Amniotic epithelial cell (primary cell): ENCODE data around the gene CRIP1.

ENCODE experiments used
- DNase-seq: peaks from one replicate; pipeline ENCODE4 v3.0.0-alpha.2; 2010; ENCODE audit warnings: low read depth

The CRIP1 gene

DNA sequence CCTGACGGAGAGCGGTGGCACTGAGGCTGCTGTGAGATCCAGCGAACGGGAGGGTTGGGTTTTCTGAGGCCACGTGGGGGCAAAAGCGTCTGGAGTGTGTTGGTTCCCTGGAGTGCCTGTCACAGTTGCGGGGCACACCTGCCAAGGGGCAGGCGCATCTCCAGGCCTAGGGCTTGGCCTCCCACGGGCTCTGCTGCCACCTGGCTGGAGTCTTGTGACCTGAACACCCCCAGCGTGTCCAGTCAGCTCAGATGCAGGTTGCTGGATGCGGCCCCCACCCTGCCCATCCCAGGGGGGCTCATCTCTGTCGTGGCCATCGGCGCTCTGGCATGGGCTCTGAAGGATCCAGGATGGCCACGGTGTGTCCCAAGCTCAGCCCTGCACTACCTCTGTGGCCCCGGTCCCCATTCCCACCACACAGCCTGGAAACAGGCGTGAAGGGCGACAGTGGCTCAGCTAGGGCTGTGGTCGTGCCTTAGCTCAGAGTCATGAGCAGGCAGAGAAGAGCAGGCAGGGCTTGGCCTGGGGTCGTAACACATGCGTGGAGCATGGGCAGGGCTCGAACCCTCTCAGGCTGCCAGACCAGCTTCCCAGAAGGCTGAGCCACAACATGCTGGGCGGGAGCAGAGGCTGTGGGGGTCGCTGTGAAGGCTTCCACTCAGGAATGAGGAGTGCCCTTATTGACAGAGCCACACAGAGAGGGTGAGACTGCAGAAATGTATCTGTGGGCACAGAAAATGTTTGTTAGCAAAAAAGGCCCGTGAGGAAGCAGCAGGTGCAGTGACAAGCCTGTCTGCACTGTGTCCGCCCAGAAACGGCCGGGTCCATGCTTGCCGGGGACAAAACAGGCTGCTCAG, 35.6 kb upstream of the CRIP1 start:
- DNase-seq = no peak

DNA sequence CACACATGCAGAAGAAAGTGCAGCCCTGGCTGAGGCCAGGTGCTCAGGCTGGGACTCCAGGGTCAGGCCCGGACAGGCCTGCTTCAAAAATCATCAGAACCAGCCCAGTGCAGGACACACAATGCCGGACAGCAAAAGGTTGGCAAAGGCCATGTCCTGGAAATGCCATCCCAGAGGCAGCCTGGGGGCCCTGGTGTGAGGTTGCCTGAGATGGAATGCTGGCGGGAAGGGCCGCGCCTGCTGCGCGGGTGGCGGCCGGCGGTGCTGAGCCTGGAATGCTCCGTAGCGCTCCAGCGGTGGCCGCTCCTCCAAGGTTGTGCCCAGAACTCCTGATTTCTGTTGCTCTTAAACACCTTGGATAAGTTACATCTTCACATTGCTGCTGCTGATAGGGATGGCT, 33.7 kb upstream of the CRIP1 start:
- DNase-seq = no peak

DNA sequence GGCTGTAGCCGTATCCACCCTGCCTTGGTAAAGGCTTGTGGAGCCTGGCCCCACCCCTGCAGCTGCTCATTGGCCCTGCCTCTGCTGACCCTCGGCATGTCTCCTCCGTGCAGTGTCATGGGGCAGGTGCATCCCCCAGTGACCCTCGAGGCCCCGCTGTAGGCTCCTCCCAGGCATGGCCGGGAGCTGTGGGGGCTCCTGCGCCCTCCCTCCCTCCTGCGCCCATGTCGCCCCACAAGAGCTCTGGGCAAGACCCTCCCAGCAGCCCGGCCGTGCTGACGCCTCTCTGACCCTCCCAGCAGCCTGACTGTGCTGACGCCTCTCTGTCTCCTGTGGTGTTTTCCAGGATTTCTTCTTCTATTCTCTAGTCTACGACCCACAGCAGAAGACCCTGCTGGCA, 32.8 kb upstream of the CRIP1 start:
- no peak for DNase-seq

DNA sequence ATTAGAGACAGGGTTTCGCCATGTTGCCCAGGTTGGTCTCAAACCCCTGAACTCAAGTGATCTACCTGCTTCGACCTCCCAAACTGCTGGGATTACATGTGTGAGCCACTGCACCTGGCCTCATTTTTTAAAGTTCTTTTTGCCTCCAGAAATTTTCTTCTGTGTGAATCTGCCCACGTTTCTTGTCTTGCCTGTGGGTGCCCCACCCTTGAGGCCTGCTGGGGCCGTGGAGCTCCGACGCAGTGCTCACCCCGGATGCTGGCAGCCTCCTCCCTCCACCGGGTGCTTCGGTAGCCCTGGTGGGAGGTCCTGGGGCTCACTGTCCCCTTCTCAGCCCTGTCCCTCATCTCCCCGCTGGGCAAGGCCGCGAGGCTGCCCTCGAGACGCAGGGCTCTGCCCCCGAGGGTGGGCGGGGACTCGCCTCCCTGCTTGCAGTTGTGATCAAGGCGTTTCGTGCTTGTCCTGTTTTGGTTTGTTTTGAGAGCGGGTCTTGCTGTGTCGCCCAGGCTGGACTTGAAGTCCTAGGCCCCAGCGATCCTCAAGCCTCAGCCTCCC, 31.5 kb upstream of the CRIP1 start:
- DNase-seq = no peak

DNA sequence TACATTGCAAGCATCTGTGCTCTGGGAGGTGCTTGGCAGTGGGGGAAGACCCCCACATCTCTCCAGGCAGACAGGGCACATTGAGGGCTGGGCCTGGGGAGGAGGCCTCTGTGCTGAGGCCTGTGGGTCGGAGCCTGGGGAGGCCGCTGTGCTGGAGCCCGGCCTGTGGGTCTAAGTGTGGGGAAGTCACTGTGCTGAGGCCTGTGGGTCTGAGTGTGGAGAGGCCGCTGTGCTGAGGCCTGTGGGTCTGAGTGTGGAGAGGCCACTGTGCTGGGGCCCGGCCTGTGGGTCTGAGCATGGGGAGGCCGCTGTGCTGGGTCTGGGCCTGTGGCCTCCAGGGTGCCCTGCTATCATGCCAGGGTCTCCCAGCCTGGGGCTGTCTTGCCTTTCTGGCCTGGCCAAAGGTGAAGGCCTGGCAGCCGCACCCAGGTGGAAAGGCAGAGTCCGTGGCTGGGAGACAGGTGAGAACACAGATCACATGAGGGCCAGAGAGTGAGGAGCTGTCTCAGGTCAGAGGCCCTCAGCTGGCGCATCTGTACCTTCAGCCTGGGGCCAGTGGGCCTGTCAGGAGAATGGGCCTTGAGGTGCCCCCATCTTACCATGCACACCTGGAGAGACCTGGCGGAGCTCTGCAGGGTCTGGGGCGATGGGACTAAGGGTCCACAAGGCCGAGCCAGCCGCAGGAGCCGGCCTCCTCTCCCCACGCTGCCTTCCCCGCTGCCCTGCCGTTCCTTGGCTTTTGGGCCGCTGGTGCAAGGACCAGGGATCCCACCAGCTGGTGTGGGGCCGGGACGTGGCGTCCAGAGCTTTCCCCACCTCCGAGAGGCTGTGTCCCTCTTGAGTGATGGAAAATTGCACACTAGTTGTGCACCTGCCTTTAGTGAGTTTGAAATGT, 30.7 kb upstream of the CRIP1 start:
- DNase-seq = no peak

DNA sequence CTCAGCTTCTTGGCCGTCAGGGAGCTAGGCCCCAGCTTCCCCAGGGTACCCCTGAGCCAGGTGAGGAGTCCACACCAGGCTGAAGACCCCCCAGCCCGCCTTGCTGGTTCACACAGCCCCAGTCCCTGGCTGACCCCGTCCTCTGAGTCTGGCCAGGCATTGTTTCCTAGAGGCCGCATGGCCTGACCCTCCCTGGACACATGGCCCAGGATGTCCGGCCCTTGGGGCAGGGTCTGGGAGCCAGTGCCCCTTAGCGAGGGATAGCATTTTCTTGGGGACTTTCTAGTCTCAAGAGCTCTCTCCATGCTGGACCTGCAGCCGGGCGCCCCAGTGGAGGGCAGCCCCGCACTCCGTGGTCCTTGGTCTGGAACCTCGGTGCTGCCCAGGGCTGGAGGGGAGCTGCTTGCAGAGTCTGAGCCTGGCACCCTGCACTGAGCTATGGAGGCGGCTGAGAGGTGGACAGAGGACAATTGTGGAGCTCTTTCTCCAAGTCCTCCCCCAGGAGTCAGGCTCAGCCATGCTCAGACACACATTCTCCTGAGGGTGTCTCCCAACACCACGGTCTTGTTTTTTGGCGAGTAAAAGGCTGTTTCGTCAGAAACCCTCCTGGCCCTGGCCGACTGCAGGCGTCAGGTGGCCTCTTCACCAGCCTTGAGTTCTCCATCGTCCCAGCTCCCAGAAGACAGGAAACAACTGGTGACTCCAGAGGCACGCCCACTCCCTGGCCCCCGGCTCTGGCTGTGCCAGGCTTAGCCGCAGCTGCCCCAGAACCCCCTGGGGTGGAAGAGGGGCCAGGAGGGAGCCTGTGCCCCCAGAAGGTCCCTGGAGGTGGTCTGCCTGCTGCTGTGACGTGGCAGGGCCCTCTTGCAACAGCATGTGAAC, 29.7 kb upstream of the CRIP1 start:
- DNase-seq = no peak

DNA sequence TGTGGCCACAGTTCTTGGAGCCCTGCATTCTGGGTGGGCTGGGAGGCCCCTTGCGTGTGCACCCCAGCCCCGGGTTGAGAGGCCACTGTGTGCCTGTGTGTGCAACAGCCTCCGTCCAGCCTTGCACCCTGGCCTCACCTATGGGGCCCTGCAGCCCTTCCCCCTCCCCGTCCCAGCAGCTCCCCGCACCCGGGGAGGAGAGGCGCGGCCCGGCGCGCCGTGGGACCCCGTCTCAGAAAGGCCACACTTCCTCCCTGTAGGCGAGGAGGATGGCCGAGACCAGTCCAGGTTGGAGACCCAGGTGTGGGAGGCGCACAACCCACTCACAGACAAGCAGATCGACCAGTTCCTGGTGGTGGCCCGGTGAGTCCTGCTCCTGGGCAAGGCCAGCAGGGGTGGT, 28.7 kb upstream of the CRIP1 start:
- no peak for DNase-seq

DNA sequence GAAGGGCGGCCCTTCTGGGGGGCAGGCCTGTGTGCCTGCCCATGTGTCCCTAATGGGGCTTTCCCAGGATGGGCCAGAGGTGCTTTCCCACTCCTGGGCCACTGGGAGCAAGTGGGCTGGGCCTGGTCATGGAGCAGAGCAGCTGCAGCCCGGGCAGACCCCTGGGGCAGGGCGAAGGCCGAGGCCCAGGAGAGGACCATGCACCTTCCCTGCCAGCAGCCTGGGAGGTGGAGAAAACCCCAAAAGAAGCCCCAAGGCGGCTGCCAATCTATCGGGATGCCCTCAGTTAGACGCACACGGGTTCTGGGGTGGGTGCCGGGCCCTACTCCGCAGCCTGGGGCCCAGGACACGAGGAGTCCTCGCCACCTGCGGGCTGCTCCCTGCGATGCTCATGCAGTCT, 28.1 kb upstream of the CRIP1 start:
- DNase-seq = no peak

DNA sequence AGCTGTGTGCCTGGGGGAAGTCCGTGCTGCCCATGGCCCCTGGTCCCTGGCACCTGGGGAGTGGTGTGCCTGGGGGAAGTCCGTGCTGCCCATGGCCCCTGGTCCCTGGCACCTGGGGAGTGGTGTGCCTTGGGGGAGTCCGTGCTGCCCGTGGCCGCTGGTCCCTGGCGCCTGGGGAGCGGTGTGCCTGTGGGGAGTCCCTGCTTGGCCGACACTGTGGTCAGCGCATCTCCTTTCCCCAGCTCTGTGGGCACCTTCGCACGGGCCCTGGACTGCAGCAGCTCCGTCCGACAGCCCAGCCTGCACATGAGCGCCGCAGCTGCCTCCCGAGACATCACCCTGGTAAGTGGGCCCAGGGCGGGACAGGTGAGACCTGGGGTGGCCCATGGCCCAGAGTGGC, 26.6 kb upstream of the CRIP1 start:
- no peak for DNase-seq

DNA sequence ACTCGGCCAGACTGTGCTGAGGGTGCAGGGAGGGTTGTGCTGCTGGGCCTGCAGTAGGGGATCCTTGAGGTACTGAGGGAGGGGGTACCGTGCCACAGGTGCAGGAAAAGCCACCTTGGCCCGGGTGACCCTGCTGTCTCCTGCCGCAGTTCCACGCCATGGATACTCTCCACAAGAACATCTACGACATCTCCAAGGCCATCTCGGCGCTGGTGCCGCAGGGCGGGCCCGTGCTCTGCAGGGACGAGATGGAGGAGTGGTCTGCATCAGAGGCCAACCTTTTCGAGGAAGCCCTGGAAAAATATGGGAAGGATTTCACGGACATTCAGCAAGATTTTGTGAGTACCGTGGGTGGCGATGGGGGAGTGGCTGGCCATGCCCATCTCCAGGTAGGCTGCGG, 26.1 kb upstream of the CRIP1 start:
- no peak for DNase-seq

DNA sequence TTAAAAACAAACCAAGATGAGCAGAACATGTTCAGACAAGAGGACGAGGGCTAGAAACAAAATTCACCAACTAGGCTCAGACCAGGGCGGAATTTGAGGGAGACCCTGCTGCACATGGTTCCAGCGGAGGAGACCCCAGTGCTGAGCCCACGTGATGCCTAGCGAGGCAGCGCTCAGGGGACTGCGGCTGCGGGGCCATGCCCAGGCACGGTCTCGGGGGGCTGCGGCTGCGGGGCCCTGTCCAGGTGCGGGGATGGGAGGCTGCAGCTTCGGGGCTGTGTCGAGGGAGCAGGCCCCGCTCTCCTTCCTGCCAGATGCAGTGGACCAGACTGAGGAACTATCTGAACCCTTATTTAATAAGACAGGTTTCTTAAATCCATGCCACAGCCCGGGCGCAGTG, 24.8 kb upstream of the CRIP1 start:
- DNase-seq = no peak

DNA sequence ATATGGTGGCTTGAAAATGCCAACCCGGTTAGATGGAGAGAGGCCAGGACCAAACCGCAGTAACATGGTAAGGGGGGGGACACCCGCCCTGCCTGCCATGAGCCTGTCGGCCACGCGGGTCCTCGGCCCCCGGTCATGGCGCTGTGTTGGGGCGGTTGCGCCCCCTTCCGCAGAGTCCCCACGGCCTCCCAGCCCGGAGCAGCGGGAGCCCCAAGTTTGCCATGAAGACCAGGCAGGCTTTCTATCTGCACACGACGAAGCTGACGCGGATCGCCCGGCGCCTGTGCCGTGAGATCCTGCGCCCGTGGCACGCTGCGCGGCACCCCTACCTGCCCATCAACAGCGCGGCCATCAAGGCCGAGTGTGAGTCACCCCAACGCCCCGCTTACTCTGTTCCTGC, 22.2 kb upstream of the CRIP1 start:
- DNase-seq = no peak

DNA sequence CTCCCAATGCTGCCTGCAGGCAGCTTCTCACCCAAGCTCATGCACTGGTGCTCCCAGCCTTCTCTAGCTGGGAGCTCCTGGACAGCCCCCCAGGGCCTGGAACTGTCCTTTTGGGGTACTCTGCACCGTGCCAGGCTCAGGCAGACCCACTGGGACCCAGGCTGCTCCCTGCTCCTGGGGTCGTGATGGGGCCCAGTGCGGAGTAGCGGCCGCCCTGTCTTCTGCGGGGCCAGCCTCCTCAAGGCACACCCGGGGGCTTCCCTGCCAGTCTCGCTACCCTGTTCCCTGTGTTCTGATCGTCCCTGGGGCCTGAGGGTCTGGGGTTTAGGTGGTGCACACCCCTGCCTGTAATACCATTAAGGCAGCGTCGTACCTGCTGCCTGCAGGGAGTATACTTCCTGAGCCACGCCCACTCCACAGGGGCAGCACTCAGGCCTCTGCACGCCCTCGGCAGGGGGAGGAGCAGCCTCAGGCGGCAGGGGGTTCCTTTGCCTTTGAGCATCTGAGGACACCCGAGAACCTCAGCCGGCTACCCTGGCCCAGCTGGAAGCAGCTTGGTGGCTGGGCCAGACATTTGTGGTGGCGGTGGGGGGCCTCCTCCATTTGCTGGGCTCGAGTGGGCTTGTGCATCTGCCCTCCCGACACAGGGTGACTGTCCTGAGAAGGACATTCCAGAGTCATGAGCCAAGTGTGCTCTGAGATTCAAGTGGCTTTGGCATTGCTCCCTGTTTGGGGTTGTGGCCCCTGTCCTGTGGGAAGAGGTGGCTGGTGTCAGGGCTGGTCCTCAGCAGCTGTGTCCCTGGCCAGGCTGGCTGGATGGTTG, 21.3 kb upstream of the CRIP1 start:
- no peak for DNase-seq

DNA sequence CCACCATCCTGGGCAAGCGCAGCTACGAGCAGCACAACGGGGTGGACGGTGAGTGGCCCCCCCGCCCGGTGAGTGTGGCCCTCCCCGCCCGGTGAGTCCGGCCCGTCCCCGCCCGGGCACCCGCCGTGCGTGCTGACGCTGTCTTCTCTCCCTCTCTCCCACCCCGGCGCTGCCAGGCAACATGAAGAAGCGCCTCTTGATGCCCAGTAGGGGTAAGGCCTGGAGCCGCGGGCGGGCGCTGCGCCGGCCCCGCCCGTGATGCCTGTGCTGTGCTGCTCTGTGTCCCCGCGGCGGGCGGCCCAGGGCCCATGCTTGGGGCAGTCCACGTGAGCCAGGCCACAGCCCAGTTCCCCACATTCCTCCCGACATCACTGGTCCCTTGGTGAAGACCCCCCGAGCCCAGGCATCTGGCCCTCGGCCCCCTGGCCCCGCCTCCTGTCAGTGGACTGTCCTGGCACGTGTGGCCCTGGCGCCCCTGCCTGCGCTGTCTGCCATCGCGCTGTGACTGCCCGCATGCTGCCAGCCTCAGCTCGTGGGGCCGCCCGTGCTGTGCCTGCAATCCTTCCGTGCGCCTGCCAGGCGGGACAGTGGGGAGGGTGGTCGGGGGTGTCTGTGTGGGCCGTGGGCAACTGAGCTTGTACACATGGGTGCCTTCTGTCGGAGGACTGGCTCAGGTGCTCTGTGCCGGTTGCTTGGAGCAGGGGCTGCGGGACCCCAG, 20.0 kb upstream of the CRIP1 start:
- no peak for DNase-seq

DNA sequence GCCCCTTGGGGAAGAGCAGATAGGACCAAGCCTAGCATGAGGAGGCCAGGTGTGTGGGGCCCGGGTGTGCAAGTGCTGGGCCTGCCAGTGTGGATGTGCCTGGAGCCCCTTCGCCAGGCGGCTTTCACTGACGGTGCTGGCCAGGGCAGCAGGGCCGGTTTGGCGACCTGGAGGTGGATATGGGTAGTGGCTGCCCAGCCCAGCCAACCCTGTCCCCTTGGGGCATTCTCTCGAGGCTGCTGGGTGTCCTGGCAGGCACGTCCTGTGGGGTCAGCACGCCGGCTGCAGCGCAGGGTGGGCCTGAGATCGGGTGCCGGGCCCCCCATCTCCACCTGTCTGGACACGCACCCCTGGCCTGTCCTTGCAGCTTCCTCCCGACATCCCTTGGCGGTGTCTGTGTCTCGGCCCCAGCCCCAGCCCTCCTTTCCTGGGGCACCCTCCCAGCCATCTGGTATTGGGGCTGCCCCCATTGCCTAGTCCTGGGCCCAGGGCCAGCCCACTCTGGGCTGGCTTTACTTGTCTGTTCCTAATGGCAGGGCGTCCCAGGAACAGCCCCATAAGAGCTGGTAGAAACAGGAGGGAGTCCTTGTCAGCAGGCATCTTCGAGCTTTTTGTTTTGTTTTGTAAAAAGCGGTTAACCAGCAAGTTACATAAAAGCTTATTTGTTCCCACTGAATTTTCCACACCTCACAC, 19.3 kb upstream of the CRIP1 start:
- DNase-seq = no peak

DNA sequence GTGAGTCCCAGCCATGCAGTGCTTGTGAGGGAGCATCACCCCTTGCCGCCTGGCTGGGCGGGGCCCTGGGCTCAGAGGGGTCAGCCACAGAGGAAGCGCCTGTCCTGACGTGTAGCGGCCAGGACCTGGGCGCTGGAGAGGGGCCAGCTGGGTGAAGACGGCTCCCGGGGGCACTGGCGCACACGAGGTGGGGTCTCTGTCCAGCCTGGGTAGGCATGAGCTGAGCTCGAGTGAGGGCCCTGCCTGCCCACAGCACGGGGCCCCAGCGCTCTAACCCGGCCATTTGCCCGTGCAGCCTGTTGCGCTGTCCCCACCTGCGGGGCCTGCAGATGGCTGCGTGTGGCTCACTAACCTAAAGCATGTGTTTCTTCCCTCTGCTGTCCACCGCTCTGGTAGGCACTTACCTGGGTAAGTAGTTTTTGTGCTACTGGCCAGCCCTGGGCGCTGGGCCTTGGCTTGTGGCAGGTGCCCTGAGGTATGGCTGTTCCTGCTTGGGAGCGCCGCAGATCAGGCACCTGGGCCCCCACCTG, 18.7 kb upstream of the CRIP1 start:
- no peak for DNase-seq

DNA sequence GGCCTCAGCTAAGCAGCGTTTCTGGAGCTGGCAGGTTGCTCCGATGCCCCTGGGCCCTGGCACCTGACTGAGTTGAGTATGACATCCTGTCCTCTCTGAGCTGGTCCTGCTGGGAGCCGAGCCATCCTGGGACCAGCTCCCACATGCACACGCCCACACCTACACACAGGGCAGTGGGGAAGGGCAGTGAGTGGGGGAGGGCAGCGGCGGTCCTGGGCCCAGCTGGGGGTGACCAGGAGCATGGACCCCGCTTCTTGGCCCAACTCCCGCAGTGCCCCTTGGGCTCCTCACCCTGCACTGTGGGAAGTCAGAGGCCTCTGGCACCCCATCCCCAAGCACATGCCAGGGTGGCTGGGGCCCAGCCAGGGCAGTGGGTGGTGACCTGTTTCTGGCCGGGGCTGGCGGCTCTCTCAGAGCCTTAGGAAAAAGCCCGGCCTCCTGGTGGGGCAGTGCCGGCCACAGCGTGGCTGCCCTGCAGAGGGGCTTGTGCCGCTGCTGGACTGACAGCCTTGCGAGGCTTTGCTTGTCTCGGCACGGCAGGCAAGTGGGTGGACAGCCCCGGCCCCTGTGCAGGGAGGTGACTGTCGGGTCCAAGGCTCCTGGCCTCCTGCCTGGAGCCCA, 18.0 kb upstream of the CRIP1 start:
- DNase-seq = no peak

DNA sequence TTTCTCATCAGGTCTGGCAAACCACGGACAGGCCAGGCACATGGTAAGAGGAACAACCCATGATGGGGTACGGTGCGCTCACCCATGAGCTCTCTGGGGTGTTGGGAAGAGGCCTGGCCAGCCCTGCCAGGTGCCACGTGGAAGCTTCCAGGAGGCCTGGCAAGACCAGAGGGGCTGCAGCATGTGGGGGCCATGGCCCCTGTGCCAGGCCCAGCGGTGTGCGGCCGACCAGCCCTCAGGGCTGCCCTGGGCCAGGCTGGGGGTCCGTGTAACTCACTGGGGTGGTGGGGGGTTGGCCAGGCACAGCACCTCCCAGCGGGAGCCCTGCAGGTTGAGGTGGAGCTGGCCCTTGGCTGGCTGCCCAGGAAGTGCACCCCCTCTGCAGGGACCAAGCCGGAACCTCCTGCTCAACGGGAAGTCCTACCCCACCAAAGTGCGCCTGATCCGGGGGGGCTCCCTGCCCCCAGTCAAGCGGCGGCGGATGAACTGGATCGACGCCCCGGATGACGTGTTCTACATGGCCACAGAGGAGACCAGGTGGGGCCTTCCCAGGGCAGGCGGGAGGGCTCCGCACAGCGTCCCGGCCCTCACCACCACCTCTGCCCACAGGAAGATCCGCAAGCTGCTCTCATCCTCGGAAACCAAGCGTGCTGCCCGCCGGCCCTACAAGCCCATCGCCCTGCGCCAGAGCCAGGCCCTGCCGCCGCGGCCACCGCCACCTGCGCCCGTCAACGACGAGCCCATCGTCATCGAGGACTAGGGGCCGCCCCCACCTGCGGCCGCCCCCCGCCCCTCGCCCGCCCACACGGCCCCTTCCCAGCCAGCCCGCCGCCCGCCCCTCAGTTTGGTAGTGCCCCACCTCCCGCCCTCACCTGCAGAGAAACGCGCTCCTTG, 17.0 kb upstream of the CRIP1 start:
- no peak for DNase-seq
